DMS53 (cell line): ENCODE results near the gene PSORS1C2.
"Not testable (repeated sequence)": the region's sequence is repeated elsewhere in the genome, so short reads cannot be mapped to it uniquely, and the experiment has no call there.

Experiments
- DNase-seq: peaks from one replicate; lab custom pipeline; 2025; lab: John Stamatoyannopoulos, UW

Gene PSORS1C2

GRCh38 chr6:31138982-31139381 is at the start of gene PSORS1C2:
TSS of gene PSORS1C2 (minus strand) at chr6:31139066. CDS start at chr6:31139026, 40 bp downstream.
- no peak for DNase-seq

GRCh38 chr6:31187780-31188194 is 48.9 kb upstream of the PSORS1C2 start:
- no peak for DNase-seq

- DNase-seq, result no peak
Observed at GRCh38 chr6:31186052-31186734, 47.3 kb upstream of the PSORS1C2 start.

- not testable (repeated sequence) for DNase-seq
Observed at GRCh38 chr6:31185695-31186051, 46.8 kb upstream of the PSORS1C2 start.

GRCh38 chr6:31183859-31184258 is 45.0 kb upstream of the PSORS1C2 start:
- not testable (repeated sequence) for DNase-seq

GRCh38 chr6:31183287-31183686 is 44.4 kb upstream of the PSORS1C2 start:
- DNase-seq, result not testable (repeated sequence)

GRCh38 chr6:31180500-31180899 is 41.6 kb upstream of the PSORS1C2 start:
- DNase-seq, result no peak

- no peak for DNase-seq
Observed at GRCh38 chr6:31179896-31180295, 41.0 kb upstream of the PSORS1C2 start.

GRCh38 chr6:31179042-31179386 is 40.1 kb upstream of the PSORS1C2 start:
- no peak for DNase-seq

- no peak for DNase-seq
Observed at GRCh38 chr6:31178143-31179041, 39.5 kb upstream of the PSORS1C2 start.

GRCh38 chr6:31175971-31176370 is 37.1 kb upstream of the PSORS1C2 start:
- DNase-seq, result no peak

GRCh38 chr6:31174378-31174777 is 35.5 kb upstream of the PSORS1C2 start:
- no peak for DNase-seq

GRCh38 chr6:31173406-31173805 is 34.5 kb upstream of the PSORS1C2 start:
- DNase-seq, result no peak

- DNase-seq, result no peak
Observed at GRCh38 chr6:31172973-31173384, 34.1 kb upstream of the PSORS1C2 start.

- no peak for DNase-seq
Observed at GRCh38 chr6:31171931-31172905, 33.4 kb upstream of the PSORS1C2 start.

GRCh38 chr6:31170987-31171671 is 32.3 kb upstream of the PSORS1C2 start:
- DNase-seq, result no peak

GRCh38 chr6:31170600-31170881 is 31.7 kb upstream of the PSORS1C2 start, which contains the start of gene POU5F1:
TSS of gene POU5F1 (minus strand) at chr6:31170682. CDS start at chr6:31170620, 62 bp downstream.
- no peak for DNase-seq

- not testable (repeated sequence) for DNase-seq
Observed at GRCh38 chr6:31169858-31170599, 31.2 kb upstream of the PSORS1C2 start.

GRCh38 chr6:31169123-31169857 is 30.4 kb upstream of the PSORS1C2 start:
- no peak for DNase-seq

GRCh38 chr6:31168606-31169005 is 29.7 kb upstream of the PSORS1C2 start:
- DNase-seq, result no peak
